ACC112 (cell line): ENCODE data around the gene OPRM1.

Experiments
- H2AFZ ChIP-seq: fragments of 200-600 bp; sonication (generic); one replicate; pipeline ENCODE4 v1.6.0; 2017; ENCODE audit warnings: antibody characterized with exemption, low read length; ENCODE audit not compliant: unreplicated experiment
- H3K27ac ChIP-seq: fragments of 200-600 bp; sonication (generic); 2 replicates; pipeline ENCODE4 v1.5.1; 2014; ENCODE audit warnings: low read depth, mild to moderate bottlenecking, antibody characterized with exemption, low read length, moderate library complexity
- H3K27me3 ChIP-seq: fragments of 200-600 bp; sonication (generic); 2 replicates; pipeline ENCODE4 v1.6.1; 2014; ENCODE audit warnings: mild to moderate bottlenecking, antibody characterized with exemption, low read length, moderate library complexity, mixed read lengths; ENCODE audit not compliant: insufficient read depth
- H3K36me3 ChIP-seq: fragments of 200-600 bp; sonication (generic); 2 replicates; pipeline ENCODE4 v1.6.1; 2016; ENCODE audit warnings: mild to moderate bottlenecking, antibody characterized with exemption, low read length, moderate library complexity, mixed read lengths; ENCODE audit not compliant: insufficient read depth
- H3K4me1 ChIP-seq: fragments of 200-600 bp; sonication (generic); one replicate; pipeline ENCODE4 v1.6.1; 2016; ENCODE audit warnings: low read length, mixed read lengths; ENCODE audit not compliant: insufficient read depth, unreplicated experiment, control insufficient read depth
- H3K4me3 ChIP-seq: fragments of 200-600 bp; sonication (generic); 2 replicates; pipeline ENCODE4 v1.5.1; 2014; ENCODE audit warnings: mild to moderate bottlenecking, low read depth, low read length
- H3K79me2 ChIP-seq: fragments of 200-600 bp; sonication (generic); one replicate; pipeline ENCODE4 v1.6.0; 2016; ENCODE audit warnings: low read length; ENCODE audit not compliant: control insufficient read depth, unreplicated experiment, insufficient read depth

OPRM1 gene

DNA sequence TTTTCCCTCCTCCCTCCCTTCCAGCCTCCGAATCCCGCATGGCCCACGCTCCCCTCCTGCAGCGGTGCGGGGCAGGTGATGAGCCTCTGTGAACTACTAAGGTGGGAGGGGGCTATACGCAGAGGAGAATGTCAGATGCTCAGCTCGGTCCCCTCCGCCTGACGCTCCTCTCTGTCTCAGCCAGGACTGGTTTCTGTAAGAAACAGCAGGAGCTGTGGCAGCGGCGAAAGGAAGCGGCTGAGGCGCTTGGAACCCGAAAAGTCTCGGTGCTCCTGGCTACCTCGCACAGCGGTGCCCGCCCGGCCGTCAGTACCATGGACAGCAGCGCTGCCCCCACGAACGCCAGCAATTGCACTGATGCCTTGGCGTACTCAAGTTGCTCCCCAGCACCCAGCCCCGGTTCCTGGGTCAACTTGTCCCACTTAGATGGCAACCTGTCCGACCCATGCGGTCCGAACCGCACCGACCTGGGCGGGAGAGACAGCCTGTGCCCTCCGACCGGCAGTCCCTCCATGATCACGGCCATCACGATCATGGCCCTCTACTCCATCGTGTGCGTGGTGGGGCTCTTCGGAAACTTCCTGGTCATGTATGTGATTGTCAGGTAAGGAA is at the start of gene OPRM1:
TSS of gene OPRM1 (plus strand) at position 10 of the 612 bp plus-strand sequence. CDS start at position 315, 305 bp downstream.
- Histone ChIP-seq H3K4me1 (no peaks in the 10 kb centered on the region), H3K27ac (no peak within 1 kb of the TSS), H3K79me2 (no peaks in the 10 kb centered on the region), H2AFZ (no peak within 1 kb of the TSS), H3K36me3 (no peaks in the 10 kb centered on the region), H3K4me3 (no peak within 1 kb of the TSS), H3K27me3 (peaks cover 25% of the 10 kb centered on the region)

GRCh38 chr6:153989989-153990388 is 49.1 kb upstream of the OPRM1 start:
- Histone ChIP-seq H2AFZ (no peak overlapping the region), H3K4me3 (no peak overlapping the region), H3K27ac (no peak overlapping the region), H3K4me1 (no peaks in the 10 kb centered on the region), H3K27me3 (no peaks in the 10 kb centered on the region), H3K36me3 (no peaks in the 10 kb centered on the region), H3K79me2 (no peaks in the 10 kb centered on the region)

GRCh38 chr6:153994004-153994403 is 45.0 kb upstream of the OPRM1 start:
- no peaks in the 10 kb centered on the region for H3K4me1 ChIP-seq
- no peaks in the 10 kb centered on the region for H3K27me3 ChIP-seq
- no peak overlapping the region for H3K4me3 ChIP-seq

DNA sequence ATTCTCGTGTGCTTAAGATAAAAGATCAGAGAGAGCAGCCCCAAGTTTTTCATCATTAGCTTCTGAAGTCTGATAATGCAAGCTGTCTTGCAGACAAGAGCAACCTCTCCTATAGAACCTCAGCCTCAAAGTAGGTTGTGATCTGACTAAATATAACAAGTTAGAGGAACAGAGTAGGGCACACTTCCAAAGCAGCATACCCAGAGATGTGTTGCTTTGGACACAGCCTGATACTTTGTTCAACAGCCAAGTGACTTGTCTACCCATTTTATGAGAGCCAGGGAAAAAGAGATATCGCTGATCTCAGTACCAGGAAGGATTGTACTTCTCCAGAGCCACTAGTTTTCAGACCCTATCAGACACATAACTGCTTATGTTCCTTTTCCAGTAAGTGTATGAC is 44.2 kb upstream of the OPRM1 start:
- no peaks in the 10 kb centered on the region for H3K27me3 ChIP-seq
- no peak overlapping the region for H3K4me3 ChIP-seq
- H3K36me3 ChIP-seq = no peaks in the 10 kb centered on the region
- no peak overlapping the region for H3K27ac ChIP-seq
- no peak overlapping the region for H2AFZ ChIP-seq
- H3K4me1 ChIP-seq = no peaks in the 10 kb centered on the region
- H3K79me2 ChIP-seq = no peaks in the 10 kb centered on the region

More at GRCh38 chr6:153994004-153994403, 45.0 kb upstream of the OPRM1 start:
- Histone ChIP-seq H3K79me2 (no peaks in the 10 kb centered on the region), H3K27ac (no peak overlapping the region), H2AFZ (no peak overlapping the region), H3K36me3 (no peaks in the 10 kb centered on the region)

- Histone ChIP-seq H3K27me3 (no peaks in the 10 kb centered on the region), H3K4me1 (no peaks in the 10 kb centered on the region), H2AFZ (no peak overlapping the region), H3K4me3 (no peak overlapping the region), H3K27ac (no peak overlapping the region), H3K36me3 (no peaks in the 10 kb centered on the region), H3K79me2 (no peaks in the 10 kb centered on the region)
Measured at GRCh38 chr6:153997221-153997620, 41.8 kb upstream of the OPRM1 start.

DNA sequence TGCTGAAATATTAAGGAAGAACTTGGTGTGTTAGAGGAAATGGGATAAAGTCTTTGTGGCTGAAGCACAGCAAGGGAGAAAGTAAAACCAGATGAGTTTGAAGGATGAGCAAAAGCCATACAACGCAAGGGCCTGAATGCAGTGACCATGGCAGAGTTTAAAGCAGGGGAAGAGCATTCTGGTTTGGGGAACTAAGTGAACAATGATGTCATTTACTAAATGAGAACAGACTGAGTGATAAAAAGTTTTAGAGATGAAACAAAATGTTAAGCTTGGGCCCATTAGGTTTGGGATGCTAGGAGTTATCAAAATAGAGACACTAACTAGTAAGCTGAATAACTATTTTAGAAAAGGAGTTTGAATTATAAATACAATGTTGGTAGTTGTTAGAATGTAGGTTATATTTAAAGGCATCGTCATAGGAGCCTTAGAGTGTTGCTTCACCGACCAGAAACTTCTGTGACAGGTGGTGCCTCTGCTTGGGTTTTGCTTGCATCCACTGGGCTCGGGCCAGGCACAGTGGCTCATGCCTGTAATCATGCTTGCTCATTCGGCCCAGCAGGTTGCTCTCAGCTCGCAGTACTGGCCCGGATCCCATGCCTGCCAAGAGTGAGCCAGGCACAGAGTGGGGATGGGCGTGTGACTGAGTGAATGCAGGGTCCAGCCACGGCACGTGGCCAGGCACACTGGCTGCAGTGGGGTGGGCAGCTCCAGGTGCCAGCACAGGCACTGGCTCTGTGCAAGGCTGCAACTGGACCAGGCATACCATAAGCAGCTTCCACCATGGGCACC is 37.4 kb upstream of the OPRM1 start:
- Histone ChIP-seq H3K36me3 (no peaks in the 10 kb centered on the region), H3K27me3 (no peaks in the 10 kb centered on the region), H3K4me3 (no peak overlapping the region), H2AFZ (no peak overlapping the region), H3K4me1 (no peaks in the 10 kb centered on the region), H3K79me2 (no peaks in the 10 kb centered on the region), H3K27ac (no peak overlapping the region)

- Histone ChIP-seq H3K79me2 (no peaks in the 10 kb centered on the region), H3K27me3 (no peaks in the 10 kb centered on the region), H3K27ac (no peak overlapping the region), H2AFZ (no peak overlapping the region), H3K4me3 (no peak overlapping the region), H3K36me3 (no peaks in the 10 kb centered on the region), H3K4me1 (no peaks in the 10 kb centered on the region)
Measured at GRCh38 chr6:154002894-154003293, 36.1 kb upstream of the OPRM1 start.

- Histone ChIP-seq H3K27ac (no peak overlapping the region), H3K36me3 (no peaks in the 10 kb centered on the region), H3K4me1 (no peaks in the 10 kb centered on the region), H3K79me2 (no peaks in the 10 kb centered on the region), H3K27me3 (no peaks in the 10 kb centered on the region), H2AFZ (no peak overlapping the region), H3K4me3 (no peak overlapping the region)
Measured at GRCh38 chr6:154010371-154010770, 28.7 kb upstream of the OPRM1 start.

GRCh38 chr6:154012852-154013251 is 26.2 kb upstream of the OPRM1 start:
- no peak overlapping the region for H3K27ac ChIP-seq
- H3K36me3 ChIP-seq = no peaks in the 10 kb centered on the region
- H3K4me3 ChIP-seq = no peak overlapping the region
- no peaks in the 10 kb centered on the region for H3K79me2 ChIP-seq
- no peaks in the 10 kb centered on the region for H3K27me3 ChIP-seq
- H2AFZ ChIP-seq = no peak overlapping the region
- no peaks in the 10 kb centered on the region for H3K4me1 ChIP-seq

- Histone ChIP-seq H2AFZ (no peak overlapping the region), H3K79me2 (no peaks in the 10 kb centered on the region), H3K27me3 (no peaks in the 10 kb centered on the region), H3K27ac (no peak overlapping the region), H3K4me1 (no peaks in the 10 kb centered on the region), H3K36me3 (no peaks in the 10 kb centered on the region), H3K4me3 (no peak overlapping the region)
Measured at GRCh38 chr6:154017786-154018185, 21.3 kb upstream of the OPRM1 start.

- Histone ChIP-seq H3K79me2 (no peaks in the 10 kb centered on the region), H2AFZ (no peak overlapping the region), H3K27me3 (no peaks in the 10 kb centered on the region), H3K27ac (no peak overlapping the region), H3K4me3 (no peak overlapping the region), H3K36me3 (no peaks in the 10 kb centered on the region), H3K4me1 (no peaks in the 10 kb centered on the region)
Measured at GRCh38 chr6:154030646-154031045, 8.4 kb upstream of the OPRM1 start.
